HG02610 (cell line): ENCODE data around the gene SMURF1.
"Not testable (repeated sequence)": the region's sequence is repeated elsewhere in the genome, so short reads cannot be mapped to it uniquely, and the experiment has no call there.

Source experiments
- ATAC-seq: cut with Tn5 transposase; IDR thresholded peaks from one replicate; pipeline ENCODE4 v1.9.1; 2021; ENCODE audit warnings: mild to moderate bottlenecking, moderate library complexity; ENCODE audit not compliant: unreplicated experiment

SMURF1 gene

DNA sequence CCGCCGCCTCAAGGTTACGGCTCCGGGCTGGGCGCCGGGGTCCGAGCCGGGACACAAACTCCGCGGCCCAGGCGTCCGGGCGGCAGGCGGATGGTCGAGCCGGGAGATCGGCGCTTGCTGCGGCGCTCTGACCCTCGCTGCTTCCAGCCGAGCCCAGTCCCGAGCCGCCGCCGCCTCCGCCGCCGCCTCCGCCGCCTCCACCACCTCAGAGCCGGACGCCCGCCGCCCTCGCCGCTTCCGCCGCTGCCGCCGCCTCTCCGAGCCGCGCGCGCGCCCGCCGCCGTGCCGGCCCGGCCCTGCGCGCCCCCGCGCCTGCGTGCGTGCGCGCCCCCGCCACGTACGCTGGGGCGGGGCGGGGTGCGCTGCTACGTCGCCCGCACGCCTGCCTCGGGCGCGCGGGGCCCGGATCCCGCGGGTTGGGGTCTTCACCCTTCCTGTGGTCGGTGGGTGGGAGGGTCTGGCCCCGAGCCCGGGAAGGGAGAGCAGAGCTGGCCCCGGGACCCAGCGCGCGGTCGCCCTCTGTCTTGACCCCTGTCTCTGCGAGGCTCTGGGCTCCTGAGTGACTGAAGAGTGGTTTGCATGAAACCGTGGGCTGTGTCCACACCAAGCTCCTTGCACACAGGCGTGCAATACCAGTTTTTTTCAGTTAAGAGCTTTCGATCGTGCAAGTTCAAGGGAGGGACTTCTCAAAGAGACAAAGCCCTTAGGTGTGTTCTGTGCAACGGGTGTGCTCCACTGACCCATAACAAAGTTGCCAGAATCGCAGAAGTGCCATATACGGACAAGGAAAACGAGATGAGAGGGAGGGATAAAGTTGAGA, at the start of gene SMURF1:
Gene SMURF1, minus strand, starts transcription at position 256 of the 820 bp plus-strand sequence. CDS start 328 bp downstream, outside the sequence.
- peak; percentile 63 for ATAC-seq

DNA sequence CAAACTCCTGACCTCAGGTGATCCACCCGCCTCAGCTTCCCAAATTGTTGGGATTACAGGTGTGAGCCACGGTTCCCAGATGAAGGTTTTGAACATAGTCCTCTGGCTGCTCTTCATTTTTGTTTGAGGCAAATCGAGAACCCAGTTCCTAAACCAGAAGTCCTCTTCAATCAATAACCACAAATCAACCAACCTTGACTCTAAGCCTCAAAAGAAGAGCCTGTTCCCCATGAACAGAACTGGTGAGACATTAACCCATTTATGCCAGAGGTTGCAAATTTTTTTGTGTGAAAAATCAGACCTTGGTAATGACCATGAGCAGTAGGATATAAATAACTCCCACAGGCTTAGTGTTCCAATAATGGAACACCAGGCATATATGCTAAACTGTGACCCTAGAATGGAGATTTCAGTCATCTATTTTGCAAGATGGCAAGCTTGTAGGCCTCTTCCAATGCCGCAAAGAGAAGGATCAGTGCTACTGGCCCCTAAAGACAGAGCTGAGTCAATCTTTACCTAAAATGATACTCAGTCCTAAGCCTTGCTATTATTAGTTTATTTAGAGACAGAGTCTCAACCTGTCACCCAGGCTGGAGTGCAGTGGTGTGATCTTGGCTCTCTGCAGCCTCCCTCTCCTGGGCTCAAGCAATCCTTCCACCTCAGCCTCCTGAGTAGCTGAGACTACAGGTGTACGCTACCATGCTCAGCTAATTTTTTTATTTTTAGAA, 48.1 kb upstream of the SMURF1 start:
- no peak for ATAC-seq

- no peak for ATAC-seq
These were observed 46.6 kb upstream of the SMURF1 start for GRCh38 chr7:99190359-99191009.

DNA sequence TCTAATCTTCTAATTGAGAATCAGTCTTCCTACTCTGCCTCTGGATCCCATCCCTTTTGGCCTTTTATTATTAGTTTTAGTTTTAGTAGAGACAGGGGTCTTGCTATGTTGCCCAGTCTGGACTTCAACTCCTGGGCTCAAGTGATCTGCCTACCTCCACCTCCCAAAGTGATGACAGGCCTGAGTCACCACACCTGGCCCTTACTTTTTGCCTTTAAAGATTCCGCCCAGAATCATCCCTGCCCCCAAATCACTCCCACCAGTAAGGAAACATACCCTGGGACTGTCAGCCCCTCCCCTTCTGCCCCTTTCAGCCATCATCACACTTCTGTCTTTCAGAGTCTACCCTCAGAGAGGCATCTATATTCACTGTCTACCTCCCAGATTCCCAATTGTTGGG, 45.3 kb upstream of the SMURF1 start:
- ATAC-seq = no peak

- ATAC-seq = no peak
These were observed 44.3 kb upstream of the SMURF1 start for GRCh38 chr7:99188221-99188620.

GRCh38 chr7:99184532-99185218, 40.8 kb upstream of the SMURF1 start:
- no peak for ATAC-seq

DNA sequence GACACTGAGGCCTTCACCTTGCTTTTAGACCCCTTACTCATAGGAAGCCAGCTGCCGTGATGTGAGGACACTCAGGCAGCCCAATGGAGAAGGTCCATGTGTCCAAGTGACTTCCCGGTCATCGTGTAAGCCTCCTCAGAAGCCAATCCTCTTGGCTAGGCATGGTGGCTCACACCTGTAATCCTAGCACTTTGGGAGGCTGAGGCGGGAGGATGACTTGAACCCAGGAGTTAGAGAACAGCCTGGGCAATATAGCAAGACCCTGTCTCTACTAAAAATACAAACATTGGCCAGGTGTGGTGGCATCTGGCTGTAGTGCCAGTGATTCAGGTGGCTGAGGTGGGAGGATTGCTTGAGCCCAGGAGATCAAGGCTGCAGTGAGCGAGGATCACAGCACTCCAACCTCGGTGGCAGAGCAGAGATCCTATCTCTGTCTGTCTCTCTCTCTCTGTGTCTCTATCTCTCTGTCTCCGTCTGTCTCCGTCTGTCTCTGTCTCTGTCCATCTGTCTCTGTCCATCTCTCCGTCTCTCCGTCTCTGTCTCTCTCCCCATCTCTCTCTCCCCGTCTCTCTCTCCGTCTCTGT, 36.3 kb upstream of the SMURF1 start:
- ATAC-seq = no peak

- no peak for ATAC-seq
These were observed 33.3 kb upstream of the SMURF1 start for GRCh38 chr7:99177165-99177564.

- no peak for ATAC-seq
These were observed 29.9 kb upstream of the SMURF1 start for GRCh38 chr7:99173787-99174186.

- no peak for ATAC-seq
These were observed 27.8 kb upstream of the SMURF1 start for GRCh38 chr7:99171731-99172130.

DNA sequence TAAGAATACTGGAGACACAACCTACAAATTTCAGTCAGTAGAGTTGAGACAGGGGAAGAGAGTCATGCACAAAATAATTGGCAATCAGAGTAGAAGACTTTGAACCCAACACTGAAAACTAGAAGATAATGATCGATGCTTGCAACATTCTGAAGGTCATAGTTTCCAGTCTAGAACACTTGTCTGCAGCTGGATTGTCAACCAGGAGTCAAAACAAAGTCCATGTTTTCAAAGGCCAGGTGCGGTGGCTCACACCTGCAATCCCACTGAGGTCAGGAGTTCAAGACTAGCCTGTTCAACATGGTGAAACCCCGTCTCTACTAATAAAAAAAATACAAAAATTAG, 26.8 kb upstream of the SMURF1 start:
- no peak for ATAC-seq

DNA sequence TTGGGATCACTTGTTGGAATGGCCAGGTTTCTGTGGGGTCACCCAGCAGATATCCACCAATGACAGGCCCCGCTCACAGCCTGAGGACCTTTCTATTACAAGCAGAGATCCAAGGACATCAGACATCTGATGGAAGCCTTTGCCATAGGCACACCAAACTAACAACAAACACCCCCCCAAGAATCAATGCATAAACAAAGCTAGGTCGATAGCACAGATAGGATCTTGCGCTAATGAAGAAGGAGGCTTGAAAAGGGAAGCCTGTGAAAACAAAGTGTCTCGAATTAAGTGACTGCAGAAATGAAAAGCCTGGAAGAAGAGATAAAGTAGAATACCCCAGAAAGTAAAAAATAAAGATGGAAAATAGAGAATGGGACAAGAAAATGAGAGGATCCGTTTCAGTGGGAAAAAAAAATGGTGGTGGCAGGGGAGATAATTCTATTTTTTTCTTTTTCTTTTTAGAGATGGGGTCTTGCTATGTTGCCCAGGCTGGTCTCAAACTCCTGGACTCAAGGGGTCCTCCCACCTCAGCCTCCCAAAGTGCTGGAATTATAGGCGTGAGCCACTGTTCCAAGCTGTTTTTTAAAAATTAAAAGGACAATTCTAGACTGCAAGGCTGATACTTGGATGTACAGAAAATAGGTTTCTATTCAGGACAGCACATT, 26.3 kb upstream of the SMURF1 start:
- no peak for ATAC-seq

- ATAC-seq = no peak
These were observed 23.2 kb upstream of the SMURF1 start for GRCh38 chr7:99167072-99167471.

DNA sequence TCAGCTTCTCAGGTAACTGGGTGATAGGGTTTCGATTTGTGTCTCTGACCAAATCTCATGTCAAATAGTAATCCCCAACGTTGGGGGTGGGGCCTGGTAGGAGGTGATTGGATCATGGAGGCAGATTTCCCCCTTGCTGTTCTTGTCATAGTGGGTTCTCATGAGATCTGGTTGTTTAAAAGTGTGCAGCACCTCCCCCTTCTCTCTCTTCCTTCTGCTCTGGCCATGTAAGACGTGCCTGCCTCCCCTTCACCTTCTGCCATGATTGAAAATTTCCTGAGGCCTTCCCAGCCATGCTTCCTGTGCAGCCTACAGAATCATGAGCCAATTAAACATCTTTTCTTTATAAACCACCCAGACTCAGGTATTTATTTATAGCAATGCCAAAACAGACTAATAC, 21.9 kb upstream of the SMURF1 start:
- ATAC-seq = no peak

DNA sequence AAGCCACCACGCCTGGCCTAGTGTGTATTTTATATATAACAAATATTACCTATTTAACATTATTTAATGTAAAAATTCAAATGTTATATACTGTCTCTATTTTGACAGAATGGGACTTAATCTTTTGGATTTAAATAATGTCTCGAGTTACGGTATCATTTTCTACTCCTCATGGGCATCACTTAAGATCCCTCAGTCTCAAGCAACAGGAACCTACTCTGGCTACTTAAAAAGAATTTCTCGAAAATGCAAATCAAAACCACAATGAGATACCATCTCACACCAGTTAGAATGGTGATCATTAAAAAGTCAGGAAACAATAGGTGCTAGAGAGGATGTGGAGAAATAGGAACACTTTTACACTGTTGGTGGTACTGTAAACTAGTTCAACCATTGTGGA, 19.8 kb upstream of the SMURF1 start:
- not testable (repeated sequence) for ATAC-seq

DNA sequence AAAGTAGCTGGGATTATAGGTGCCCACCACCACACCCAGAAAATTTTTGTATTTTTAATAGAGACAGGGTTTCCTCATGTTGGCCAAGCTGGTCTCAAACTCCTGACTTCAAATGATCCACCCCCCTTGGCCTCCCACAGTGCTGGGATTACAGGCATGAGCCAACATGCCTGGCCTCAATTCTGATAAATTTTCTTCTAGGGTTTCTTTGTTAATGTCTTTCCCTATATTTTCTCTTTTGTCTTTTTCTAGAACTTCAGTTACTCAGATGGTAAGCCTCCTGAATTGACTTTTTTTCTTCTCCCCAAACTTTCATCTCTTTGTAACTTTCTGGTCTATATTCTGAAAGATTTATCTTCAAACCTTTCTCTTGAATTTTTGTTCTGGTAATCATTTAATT, 12.7 kb upstream of the SMURF1 start:
- no peak for ATAC-seq

- ATAC-seq = no peak
These were observed 11.3 kb upstream of the SMURF1 start for GRCh38 chr7:99155211-99155610.

DNA sequence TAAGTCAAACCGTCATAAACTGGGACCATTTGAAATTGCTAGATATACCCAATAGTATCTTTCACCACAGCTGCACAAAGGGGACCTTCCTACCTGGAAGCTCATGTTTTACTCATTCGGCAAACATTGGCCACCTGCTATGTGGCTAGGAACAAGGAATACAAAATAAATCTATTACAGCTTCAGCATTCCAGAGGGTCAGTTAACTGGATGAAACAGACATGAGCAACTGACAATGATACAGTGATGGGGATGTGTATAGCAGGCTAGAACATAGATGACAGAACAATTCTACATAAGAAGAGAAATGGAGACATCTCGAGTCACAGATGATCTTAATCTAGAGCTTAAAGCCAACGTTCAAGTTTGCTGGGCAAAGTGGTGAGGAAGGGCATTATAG, 3.1 kb upstream of the SMURF1 start:
- ATAC-seq = no peak

DNA sequence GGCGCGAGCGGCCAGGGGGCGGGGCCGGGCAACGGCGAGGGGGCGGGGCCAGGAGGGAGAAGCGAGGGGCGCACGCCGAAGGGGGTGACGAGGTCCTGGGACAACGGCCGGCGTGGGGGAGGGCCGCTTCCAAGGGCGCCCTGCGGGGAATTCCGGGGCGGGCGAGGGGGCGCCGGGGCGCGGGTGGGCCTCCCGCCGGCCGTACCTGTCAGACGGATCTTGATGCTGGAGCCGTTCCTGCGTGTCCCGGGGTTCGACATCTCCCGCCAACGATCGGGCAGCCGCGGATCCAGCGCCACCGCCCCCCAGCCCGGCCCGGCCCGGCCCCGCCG, 421 bp downstream of the SMURF1 start:
- peak; percentile 31 for ATAC-seq

DNA sequence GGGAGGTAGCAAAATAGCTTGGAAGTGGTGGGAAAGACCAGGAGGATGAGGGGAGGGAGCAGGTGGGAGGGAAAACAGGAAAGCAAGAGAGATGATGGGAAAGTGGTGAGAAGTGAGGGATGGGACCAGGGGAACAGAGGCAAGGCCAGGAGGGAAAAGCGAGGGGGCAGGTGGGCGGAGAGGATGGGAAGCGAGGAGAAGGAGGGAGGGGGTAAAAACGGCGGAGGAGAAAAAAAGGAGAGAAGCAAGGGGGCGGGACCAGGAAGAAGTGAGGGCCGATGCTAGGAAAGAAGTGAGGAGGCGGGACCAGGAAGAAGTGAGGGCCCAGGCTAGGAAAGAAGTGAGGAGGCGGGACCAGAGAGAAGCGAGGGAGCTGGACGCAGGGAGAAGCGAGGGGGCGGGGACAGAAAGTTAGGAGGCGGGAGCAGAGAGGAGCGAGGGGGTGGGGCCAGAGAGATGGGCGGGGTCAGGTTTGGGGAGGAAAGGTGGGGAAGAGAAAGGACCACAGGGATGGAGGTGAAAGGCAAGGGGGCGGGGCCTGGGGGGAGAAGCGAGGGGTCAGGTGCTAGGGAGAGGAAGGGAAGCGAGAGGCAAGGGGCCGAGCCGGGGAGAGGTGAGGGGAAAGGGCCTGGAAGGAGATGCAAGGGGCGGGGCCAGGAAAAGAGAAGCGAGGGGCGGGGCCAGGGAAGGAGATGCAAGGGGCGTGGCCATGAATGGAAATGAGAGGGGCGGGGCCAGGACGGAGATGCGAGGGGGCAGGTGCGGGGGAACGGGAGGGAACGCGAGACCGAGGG, 984 bp downstream of the SMURF1 start:
- ATAC-seq = no peak
